Fibroblast of the aortic adventitia (primary cell): Measurements from ENCODE around the gene VSTM2B. TPM values are rescaled to one million over a fixed set of nuclear protein-coding genes. Genes with fewer than 3 reads are reported as not detected.

Experiments
- DNase-seq: peaks from one replicate; pipeline ENCODE4 v3.0.0-alpha.2; 2010; ENCODE audit warnings: low read depth
- H3K4me3 ChIP-seq: 2 replicates; pipeline ENCODE4 v1.5.1; 2011; ENCODE audit warnings: low read depth, mild to moderate bottlenecking, control low read depth, low read length, moderate library complexity
- total RNA-seq: library from RNA; depleted of rRNA; stranded (reverse); fragments of >200 nt; gene quantifications from 2 replicates; pipeline ENCODE4 v1.2.3, GENCODE V29; 2012; ENCODE audit warnings: low replicate concordance
- TF ChIP-seq, protein P1 (sequence below): IDR thresholded peaks from 2 replicates; pipeline ENCODE4 v1.5.1; 2011; ENCODE audit warnings: mild to moderate bottlenecking, low read length, control low read depth, inconsistent platforms; ENCODE audit not compliant: insufficient read depth

Gene VSTM2B
- total RNA-seq, 1 donor, result not detected

DNA sequence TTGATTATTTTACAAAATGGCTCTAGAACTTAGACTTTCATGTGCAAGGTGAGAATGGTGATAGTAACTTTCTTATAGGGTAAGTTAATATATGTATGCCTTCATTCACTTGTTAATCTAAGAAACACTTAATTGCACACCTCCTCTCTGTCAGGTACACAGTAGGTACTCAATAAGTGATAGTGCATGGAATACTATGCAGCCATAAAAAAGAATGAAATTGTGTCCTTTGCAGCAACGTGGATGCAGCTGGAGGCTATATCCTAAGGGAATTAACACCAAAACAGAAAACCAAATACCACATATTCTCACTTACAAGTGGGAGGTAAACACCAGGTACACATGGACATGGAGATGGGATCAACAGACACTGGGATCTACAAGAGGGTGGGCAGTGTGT, 17.6 kb upstream of the VSTM2B start:
- H3K4me3 ChIP-seq, result no peak overlapping the region
- TF ChIP-seq, protein P1, sequence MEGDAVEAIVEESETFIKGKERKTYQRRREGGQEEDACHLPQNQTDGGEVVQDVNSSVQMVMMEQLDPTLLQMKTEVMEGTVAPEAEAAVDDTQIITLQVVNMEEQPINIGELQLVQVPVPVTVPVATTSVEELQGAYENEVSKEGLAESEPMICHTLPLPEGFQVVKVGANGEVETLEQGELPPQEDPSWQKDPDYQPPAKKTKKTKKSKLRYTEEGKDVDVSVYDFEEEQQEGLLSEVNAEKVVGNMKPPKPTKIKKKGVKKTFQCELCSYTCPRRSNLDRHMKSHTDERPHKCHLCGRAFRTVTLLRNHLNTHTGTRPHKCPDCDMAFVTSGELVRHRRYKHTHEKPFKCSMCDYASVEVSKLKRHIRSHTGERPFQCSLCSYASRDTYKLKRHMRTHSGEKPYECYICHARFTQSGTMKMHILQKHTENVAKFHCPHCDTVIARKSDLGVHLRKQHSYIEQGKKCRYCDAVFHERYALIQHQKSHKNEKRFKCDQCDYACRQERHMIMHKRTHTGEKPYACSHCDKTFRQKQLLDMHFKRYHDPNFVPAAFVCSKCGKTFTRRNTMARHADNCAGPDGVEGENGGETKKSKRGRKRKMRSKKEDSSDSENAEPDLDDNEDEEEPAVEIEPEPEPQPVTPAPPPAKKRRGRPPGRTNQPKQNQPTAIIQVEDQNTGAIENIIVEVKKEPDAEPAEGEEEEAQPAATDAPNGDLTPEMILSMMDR, result no peak
- DNase-seq, result no peak

DNA sequence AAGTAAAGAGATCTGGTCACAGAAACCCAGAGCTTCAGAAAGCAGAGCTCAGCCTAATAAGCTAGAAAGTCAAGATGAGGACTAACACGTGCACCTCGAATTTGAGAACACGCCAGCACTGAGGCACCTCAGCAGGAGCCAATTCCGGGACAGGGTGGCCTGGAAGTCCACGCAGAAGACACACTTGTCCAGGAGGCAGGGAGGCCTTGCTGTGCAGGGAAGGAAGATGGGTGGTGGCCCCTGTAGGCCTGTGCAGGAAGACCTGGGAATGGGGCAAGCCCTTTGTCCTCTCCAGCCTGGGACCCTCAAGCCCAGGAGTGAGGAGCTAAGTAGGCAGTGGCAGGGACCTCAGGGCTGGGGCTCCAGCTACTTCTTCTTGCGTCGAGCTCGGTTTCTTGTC, 16.3 kb upstream of the VSTM2B start:
- TF ChIP-seq, protein P1, result no peak
- H3K4me3 ChIP-seq, result no peak overlapping the region
- no peak for DNase-seq

DNA sequence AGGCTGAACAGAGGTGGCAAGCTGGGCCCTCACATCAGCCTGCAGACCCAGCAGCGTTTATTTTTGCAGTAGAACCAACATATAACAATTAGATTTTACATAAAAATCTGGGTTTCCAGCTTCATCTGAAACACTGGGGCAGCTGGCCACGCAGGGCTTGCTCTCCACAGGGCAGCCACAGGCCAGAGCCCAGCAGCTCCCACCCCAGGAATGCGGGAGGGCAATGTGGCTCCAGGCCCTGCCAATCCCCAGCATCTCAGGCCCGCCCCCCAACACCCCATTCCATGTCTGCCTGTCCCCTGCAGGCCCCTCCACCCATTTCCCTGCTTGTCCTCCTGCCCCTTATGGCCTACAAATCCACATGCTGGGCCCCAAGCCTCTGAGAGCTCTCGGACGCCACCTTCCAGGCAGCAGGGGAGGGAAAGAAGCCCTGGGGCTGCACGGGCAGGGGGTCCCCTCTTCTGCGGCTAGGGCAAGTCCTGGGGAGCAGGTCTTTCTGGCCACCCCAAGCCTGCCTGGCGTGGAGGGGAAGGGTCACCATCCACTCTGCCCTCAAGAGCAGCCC, 15.0 kb upstream of the VSTM2B start:
- TF ChIP-seq, protein P1, result no peak
- H3K4me3 ChIP-seq, result no peak overlapping the region
- no peak for DNase-seq

DNA sequence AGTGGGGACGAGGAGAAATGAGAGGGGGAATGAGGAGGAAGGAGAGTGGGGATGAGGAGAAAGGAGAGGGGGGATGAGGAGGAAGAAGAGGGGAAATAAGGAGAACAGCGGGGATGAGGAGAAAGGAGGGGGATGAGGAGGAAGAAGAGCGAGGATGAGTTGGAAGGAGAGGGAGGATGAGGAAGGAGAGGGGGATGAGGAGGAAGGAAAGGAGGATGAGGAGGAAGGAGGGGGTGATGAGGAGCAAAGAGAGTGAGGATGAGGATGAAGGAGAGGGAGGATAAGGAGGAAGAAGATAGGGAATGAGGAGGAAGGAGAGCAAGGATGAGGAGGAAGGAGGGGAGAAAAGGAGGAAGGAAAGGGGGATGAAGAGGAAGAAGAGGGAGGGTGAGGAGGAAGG, 14.0 kb upstream of the VSTM2B start:
- TF ChIP-seq, protein P1, result no peak
- no peak overlapping the region for H3K4me3 ChIP-seq
- no peak for DNase-seq

DNA sequence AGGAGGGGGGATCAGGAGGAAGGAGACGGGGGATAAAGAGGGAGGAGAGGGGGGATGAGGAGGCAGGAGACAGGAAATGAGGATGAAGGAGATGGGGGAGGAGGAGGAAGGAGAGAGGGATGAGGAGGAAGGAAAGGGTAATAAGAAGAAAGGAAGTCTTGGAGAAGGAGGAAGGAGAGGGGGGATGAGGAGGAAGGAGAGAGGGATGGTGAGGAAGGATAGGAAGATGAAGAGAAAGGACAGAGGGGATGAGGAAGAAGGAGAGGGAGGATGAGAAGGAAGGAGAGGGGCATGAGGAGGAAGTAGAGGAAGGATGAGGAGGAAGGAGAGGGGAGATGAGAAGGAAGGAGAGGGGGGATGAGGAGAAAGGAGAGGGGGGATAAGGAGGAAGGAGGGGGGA, 13.0 kb upstream of the VSTM2B start:
- no peak for DNase-seq
- no peak overlapping the region for H3K4me3 ChIP-seq
- TF ChIP-seq, protein P1, result no peak

DNA sequence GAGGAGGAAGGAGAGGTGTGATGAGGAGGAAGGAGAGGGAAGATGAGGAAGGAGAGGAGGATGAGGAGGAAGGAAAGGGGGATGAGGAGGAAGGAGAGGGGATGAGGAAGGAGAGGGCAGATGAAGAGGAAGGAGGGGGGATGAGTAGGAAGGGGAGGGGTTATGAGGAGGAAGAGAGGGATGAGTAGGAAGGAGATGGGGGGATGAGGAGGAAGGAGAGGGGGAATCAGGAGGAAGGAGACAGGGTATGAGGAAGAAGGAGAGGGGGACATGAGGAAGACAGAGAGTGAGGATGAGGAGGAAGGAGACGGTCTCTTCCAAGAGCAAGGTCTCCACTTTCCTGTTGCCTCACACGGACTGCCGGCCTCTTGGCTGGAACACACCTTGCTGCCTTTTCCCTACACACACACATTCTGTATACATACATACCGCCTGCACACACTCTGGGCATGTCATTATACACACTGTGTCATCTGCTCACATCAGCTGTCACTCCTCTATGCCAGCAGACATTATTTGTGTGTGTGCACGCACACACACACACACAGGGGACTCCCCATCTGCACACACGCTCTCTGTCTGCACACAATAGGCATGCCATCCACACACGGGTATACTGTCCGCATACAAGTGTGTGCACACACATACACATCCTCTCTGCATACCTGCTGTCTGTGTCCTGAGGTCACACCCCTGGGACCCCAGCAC, 11.1 kb upstream of the VSTM2B start:
- no peak overlapping the region for H3K4me3 ChIP-seq
- TF ChIP-seq, protein P1, result no peak
- no peak for DNase-seq
